ENCODE results near the gene KIFBP.

The KIFBP gene

GRCh38 chr10:69049566-69049961, 61.0 kb downstream of the KIFBP start:
- no peak for DNase-seq (ENCODE audit: low read depth, low spot score)

DNA sequence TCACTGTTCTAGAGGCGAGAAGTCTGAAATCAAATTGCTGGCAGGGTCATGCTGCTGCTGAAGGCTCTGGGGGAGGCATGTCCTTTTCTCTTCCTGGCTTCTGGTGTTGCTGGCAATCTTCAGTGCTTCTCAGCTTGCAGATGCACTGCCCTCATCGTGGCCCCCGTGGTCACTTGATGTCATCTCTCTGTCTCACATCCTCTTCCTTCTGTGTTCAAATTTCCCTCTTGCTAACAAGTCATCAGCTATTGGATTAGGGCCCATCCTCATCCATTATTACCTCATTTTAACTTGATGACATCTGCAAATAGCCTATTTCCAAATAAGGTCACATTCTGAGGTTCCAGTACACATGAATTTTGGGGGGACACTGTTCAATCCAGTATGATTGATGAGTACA, 62.7 kb downstream of the KIFBP start:
- no peak for DNase-seq (ENCODE audit: low read depth, low spot score)

- DNase-seq (ENCODE audit: low read depth, low spot score), result no peak
Observed at GRCh38 chr10:69051710-69052487, 63.3 kb downstream of the KIFBP start.

GRCh38 chr10:69052736-69053135, 64.1 kb downstream of the KIFBP start:
- DNase-seq (ENCODE audit: low read depth, low spot score), result no peak

- DNase-seq (ENCODE audit: low read depth, low spot score), result no peak
Observed at GRCh38 chr10:69055241-69055640, 66.6 kb downstream of the KIFBP start.

DNA sequence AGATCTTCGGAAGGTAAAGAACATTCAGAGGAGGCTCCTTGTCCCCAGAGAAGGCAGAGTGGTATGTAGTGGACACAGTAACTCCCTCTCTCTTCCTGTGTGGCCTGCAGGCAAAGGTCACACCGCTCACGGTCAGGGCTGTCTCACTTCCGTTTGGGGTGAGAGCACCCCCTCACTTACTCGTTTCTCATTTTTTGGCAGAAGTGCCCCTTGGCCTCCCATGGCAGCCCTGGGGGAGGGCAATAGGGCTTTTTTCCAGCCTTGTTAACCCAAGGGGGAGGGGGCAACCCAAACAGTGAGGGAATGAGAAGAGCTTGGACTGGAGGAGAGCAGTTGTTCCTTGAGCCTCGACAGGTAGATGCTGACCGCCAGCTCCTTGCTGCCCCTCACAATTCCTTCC, 67.5 kb downstream of the KIFBP start:
- no peak for DNase-seq (ENCODE audit: low read depth, low spot score)

DNA sequence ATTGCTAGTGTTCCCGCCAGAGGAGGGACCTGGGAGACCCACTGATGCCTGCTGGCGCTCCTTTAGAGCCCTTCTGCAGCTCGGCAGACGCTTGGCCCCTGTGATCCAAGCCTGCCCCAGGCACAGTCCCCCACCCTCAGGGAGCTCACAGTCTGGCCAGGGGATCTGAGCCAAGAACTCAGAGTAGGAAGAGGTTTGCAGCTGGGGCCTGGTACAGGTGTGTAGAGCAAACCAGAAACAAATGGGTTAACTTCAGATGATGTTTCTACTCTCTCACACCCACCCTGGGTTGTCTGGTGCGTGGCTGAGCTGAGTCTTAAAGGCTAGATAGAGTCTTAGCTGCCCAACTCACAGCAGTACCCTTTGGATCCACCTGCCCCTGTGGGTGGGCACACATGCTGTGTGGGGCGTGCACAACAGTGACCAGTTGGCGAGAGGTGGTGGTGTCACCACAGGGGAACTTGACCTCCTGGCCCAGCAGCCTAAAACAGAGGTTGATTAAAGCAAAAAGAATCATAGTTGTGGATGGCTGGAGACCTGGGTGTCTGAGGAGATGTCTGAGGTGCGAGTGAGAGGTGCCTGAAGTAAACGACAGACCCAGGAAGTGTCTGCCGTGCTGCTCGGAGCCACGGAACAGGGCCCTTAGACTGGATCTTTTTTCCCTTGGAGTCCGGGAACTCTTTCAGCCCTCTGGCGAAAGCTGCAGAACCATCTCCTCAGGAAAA, 68.1 kb downstream of the KIFBP start:
- DNase-seq (ENCODE audit: low read depth, low spot score), result no peak

DNA sequence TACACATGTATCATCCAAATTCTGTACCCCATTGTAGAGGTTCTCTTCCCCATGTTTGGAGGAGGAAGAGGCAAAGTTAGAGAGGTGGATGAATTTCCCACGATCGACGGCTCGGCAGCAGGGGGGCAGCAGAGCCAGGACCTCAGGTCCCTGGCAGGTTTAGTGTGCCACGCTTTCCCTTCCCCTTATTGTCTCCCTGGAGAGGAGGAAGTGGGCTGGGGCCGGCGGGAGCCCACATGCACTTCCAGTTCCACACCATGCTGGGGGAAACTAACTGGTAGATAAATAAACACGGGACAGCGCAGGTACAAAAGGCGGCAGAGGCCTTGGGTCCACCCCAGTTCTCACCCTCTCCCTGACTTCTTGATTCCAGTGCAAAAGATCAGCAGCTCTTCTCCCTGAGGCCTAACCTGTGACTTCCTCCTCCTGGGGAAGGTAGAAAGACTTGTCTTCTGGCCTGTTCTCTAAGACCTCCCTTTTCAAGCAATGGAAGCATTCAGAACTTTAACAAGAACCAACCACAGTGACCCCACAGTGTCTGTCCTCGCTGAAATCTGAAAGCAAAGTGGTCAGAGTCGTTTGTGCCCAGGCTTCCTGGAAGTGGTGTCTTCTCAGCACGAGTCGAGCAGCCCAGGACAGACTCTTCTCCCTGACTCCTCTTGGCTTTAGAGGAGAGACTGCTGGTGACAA, 68.8 kb downstream of the KIFBP start:
- no peak for DNase-seq (ENCODE audit: low read depth, low spot score)

- DNase-seq (ENCODE audit: low read depth, low spot score), result no peak
Observed at GRCh38 chr10:69057951-69058297, 69.3 kb downstream of the KIFBP start.

DNA sequence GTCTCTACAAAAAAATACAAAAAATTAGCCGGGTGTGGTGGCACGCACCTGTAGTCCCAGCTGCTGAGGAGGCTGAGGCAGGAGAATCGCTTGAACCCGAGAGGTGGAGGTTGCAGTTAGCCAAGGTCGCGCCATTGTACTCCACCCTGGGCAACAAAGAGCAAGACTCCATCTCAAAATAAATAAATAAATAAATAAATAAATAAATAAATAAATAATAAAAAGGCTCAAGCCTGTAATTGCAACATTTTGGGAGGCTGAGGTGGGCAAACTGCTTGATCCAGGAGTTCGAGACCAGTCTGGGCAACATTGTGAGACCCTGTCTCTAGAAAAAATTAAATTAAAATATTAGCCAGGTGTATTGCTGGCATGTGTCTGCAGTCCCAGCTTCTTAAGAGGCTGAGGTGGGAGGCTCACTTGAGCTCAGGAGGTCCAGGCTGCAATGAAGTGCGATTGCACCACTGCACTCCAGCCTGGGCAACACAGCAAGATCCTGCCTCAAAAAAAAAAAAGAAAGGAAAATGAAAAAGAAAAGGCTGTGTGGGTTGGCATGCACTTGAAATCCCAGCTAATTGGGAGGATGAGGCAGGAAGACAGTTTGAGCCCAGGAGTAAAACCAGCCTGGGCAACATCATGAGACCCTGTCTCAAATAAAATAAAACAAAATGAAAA, 71.7 kb downstream of the KIFBP start:
- no peak for DNase-seq (ENCODE audit: low read depth, low spot score)

DNA sequence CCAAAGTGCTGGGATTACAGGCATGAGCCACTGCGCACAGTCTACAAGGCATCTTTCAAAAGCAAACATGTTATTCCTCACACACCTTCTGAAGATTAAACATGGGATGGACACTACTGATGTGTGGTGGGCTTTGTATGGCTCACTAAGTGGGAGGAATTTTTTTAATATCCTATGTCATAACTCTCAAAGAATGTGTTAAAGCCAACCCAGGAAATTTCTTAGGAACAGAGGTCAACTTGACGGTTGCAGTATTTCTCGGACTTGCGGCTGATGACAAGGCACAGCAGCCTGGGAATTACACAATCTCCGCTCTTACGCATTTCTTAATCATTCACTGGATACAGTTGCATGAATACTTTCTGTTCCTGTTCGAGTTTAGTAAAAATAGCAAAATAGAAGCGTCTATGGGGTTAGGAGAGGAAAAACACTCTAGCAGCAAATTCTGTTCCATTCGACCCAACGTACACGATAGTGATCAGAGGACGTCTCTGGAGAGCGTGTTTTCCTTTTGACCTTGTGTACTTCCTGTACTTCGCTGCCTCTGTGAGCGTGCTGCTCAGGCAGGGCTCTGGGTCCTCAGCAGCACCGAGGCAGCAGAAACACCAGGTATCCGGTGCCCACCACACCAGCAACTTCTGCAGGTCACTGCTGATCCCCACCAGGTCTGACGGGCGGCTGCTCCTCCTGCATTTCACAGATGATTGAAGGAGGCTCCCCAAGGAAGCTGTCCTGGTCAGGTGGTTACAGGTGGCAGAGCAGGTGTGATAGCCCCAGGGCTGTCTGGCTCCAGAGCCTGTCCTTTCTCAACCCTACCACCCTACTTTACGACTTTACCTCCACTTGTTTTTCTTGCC, 72.9 kb downstream of the KIFBP start:
- no peak for DNase-seq (ENCODE audit: low read depth, low spot score)

- no peak for DNase-seq (ENCODE audit: low read depth, low spot score)
Observed at GRCh38 chr10:69062901-69063300, 74.3 kb downstream of the KIFBP start.

DNA sequence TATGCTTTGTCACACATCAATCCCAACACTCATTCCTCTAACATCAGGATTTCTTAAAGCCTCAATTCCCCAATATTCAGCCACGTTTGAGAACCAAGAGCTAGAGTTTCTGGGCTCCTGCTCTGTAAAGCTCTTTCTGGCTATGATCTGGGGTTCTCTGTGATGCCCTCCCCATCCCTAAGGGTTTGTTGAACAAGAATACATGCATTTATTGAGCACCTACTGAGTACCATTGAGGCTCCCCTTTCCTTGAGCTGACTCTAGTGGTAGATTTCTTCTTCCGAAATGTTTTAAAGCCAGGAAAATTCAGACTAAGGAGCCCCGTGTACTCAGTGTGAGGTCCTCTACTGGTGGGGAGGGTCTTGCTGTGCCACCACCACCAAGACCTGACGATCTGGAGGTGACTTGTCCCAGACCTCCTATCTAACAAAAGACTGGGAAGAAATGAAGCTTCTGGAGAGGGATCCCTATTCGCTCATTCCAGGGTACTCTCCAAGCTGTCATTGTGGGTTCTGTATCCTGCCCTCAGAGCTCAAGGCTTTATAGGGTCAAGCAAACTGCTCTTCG, 76.2 kb downstream of the KIFBP start:
- DNase-seq (ENCODE audit: low read depth, low spot score), result no peak

DNA sequence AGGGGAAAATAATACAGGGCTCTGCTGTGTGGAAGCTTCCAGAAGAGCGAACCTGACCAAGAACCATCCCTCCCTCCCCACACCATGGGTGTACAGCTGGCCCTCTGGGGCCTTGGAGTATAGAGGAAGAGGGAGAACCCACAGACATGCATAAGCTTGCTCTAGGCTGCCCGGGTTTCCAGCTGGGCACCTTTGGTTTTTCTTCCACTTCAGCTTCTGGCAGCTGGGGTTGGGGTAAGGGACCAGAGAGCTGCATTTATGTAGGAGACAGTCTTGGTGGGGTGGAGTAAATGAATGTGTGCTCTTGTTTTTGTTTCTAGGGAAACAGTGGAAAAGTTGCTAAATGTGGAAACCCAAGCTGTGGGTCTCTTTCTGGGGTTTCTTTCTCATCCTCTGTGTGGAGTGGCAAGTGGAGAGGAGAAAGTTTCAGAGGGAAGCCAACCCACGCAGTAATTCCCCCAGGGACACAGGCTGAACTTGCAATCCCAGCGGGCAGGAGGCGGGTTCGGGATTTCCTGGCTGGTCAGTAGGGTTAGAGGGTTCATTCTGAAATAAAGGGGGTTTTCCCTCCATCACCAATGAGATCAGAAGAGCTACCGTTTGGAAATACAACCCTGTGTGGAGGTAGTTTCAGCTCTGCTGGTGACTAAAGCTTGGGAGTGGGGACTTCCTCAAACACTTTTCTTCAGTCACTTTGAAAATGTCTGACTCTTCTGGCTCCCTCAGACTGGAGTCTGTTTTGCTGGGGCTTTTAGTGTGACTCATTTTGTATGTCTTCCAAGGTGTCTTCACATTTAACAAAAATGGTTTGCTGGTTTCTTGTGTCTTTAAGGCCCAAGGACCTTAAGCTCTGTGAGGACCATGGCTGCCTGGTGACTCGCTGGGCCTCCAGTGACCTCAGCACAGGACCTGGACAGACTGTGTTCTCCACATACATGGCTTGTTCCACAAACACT, 77.1 kb downstream of the KIFBP start:
- DNase-seq (ENCODE audit: low read depth, low spot score), result no peak
